PC-9 (cell line): ENCODE measurements around the gene KIF16B. TPM values are rescaled to one million over a fixed set of nuclear protein-coding genes. Genes with fewer than 3 reads are reported as not detected.

Experiments used
- BruUV-seq: library from RNA; stranded (reverse); fragments of 400-500 nt; replicated peaks from 2 replicates; lab custom pipeline; 2021; lab: Mats Ljungman, UMichigan
- CTCF ChIA-PET: fragments of 300-600 bp; sonication (Branson Sonifier 250); formaldehyde crosslinking; loops from one replicate; lab custom pipeline; 2022; ENCODE audit warnings: antibody characterized with exemption; lab: Charles Lee
- POLR2A ChIA-PET: fragments of 300-600 bp; sonication (Branson Sonifier 250); formaldehyde crosslinking; loops from one replicate; lab custom pipeline; 2022; ENCODE audit warnings: antibody characterized with exemption; ENCODE audit not compliant: unreplicated experiment; lab: Charles Lee
- DNase-seq, 2 experiments: peaks; one replicate each; pipeline versions ENCODE4 v3.0.0 to v3.0.0-alpha.2; 2015 to 2022; ENCODE audit warnings: mixed read lengths in 1 of 2
- H2AFZ ChIP-seq: fragments of 200-600 bp; sonication (generic); 2 replicates; pipeline ENCODE4 v1.8.1; 2017; ENCODE audit warnings: antibody characterized with exemption
- H3F3A ChIP-seq: fragments of 200-600 bp; sonication (generic); 2 replicates; pipeline ENCODE4 v1.8.1; 2017; ENCODE audit warnings: antibody characterized with exemption, mild to moderate bottlenecking, low read depth; ENCODE audit not compliant: insufficient read depth
- H3K27ac ChIP-seq: fragments of 200-600 bp; sonication (generic); 2 replicates; pipeline ENCODE4 v1.6.1; 2016; ENCODE audit warnings: mixed run types
- H3K27me3 ChIP-seq: fragments of 200-600 bp; sonication (generic); 2 replicates; pipeline ENCODE4 v1.6.1; 2016; ENCODE audit warnings: low read depth, mixed run types; ENCODE audit not compliant: insufficient read depth
- H3K36me3 ChIP-seq: fragments of 200-600 bp; sonication (generic); 2 replicates; pipeline ENCODE4 v1.6.1; 2016; ENCODE audit warnings: low read depth, mixed run types
- H3K4me1 ChIP-seq: fragments of 200-600 bp; sonication (generic); replicated peaks from 2 replicates; pipeline ENCODE4 v1.6.1; 2016; ENCODE audit warnings: mixed run types; ENCODE audit not compliant: insufficient read depth
- H3K4me2 ChIP-seq: fragments of 200-600 bp; sonication (generic); 2 replicates; pipeline ENCODE4 v1.6.1; 2017; ENCODE audit warnings: mixed run types
- H3K4me3 ChIP-seq: fragments of 200-600 bp; sonication (generic); 2 replicates; pipeline ENCODE4 v1.6.1; 2016; ENCODE audit warnings: mixed run types
- H3K79me2 ChIP-seq: fragments of 200-600 bp; sonication (generic); 2 replicates; pipeline ENCODE4 v1.6.1; 2017; ENCODE audit warnings: low read depth, mixed run types
- H3K9me2 ChIP-seq: fragments of 200-600 bp; sonication (generic); 2 replicates; pipeline ENCODE4 v1.8.1; 2017; ENCODE audit warnings: mild to moderate bottlenecking; ENCODE audit not compliant: insufficient read depth
- H3K9me3 ChIP-seq: fragments of 200-600 bp; sonication (generic); 2 replicates; pipeline ENCODE4 v1.8.1; 2016; ENCODE audit warnings: low read depth; ENCODE audit not compliant: insufficient read depth
- H4K20me1 ChIP-seq: fragments of 200-600 bp; sonication (generic); 2 replicates; pipeline ENCODE4 v1.8.1; 2017; ENCODE audit not compliant: insufficient read depth
- CTCF ChIP-seq: fragments of 200-600 bp; sonication (generic); conservative IDR thresholded peaks from 2 replicates; pipeline ENCODE4 v1.6.1; 2017; ENCODE audit warnings: mixed run types, antibody characterized with exemption, mild to moderate bottlenecking, moderate library complexity
- EZH2 ChIP-seq: fragments of 200-600 bp; sonication (generic); IDR thresholded peaks from 2 replicates; pipeline ENCODE4 v1.8.0; 2017; ENCODE audit warnings: antibody characterized with exemption, low read depth
- intact Hi-C: fragments of 100-400 bp; cut with micrococcal nuclease; formaldehyde crosslinking; loops from one replicate; pipeline ENCODE4 v1.10.0; 2022; ENCODE audit not compliant: unreplicated experiment
- total RNA-seq: library from RNA; stranded (reverse); gene quantifications from 2 replicates; pipeline ENCODE4 v1.2.3, GENCODE V29; 2021

The KIF16B gene
- total RNA-seq, 1 experiment from 2014 or later: 17.6 TPM

- POLR2A ChIA-PET: no interaction called here
- no peaks in the 10 kb centered on the region for H3K36me3 ChIP-seq
- no peaks in the 10 kb centered on the region for H3K79me2 ChIP-seq
- no peaks in the 10 kb centered on the region for H3K27me3 ChIP-seq
- H3F3A ChIP-seq: no peaks in the 10 kb centered on the region
- no peak overlapping the region for H2AFZ ChIP-seq
- H3K27ac ChIP-seq: no peak overlapping the region
- no peak for DNase-seq
- CTCF ChIA-PET: no interaction called here
- no peak for TF ChIP-seq EZH2
- no peak for TF ChIP-seq CTCF
- H3K4me2 ChIP-seq: no peak overlapping the region
- no peaks in the 10 kb centered on the region for H4K20me1 ChIP-seq
- no TSS peak for BruUV-seq
- no peaks in the 10 kb centered on the region for H3K4me1 ChIP-seq
- no peak overlapping the region for H3K4me3 ChIP-seq
- H3K9me3 ChIP-seq: peaks cover 3% of the 10 kb centered on the region; the same call in 1 of the 2 replicates
- intact Hi-C loops: no loop called here
- H3K9me2 ChIP-seq: no peaks in the 10 kb centered on the region
Measured at GRCh38 chr20:16313917-16314316, 259.3 kb downstream of the KIF16B start.

DNA sequence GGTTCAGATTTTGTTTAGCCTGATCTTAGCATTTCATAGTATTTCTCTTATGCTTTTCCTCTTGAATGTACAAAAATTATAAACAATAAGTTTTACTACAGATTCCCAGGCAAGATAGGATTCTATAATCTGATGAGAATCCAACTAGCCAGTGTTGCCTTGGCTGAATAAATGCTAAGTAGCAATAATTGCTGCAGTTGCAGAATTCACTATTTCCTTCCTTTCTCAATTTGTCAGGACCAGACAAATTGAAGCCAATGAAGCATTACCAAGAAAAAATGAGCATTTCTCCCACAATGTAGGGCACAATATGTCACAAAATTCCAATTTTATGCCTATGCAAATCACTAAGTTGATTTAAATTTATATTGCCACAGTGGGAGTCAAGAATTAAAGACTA lies 260.2 kb downstream of the KIF16B start:
- H3K79me2 ChIP-seq: no peaks in the 10 kb centered on the region
- BruUV-seq: no TSS peak
- POLR2A ChIA-PET: no interaction called here
- H3K36me3 ChIP-seq: no peaks in the 10 kb centered on the region
- no peaks in the 10 kb centered on the region for H3K9me2 ChIP-seq
- no peak overlapping the region for H3K27ac ChIP-seq
- no peaks in the 10 kb centered on the region for H3K4me1 ChIP-seq
- H2AFZ ChIP-seq: no peak overlapping the region
- H3K4me3 ChIP-seq: no peak overlapping the region
- no peaks in the 10 kb centered on the region for H4K20me1 ChIP-seq
- no peaks in the 10 kb centered on the region for H3F3A ChIP-seq
- TF ChIP-seq CTCF (no peak), EZH2 (no peak)
- H3K4me2 ChIP-seq: no peak overlapping the region
- DNase-seq: no peak
- CTCF ChIA-PET: no interaction called here
- no peaks in the 10 kb centered on the region for H3K27me3 ChIP-seq
- intact Hi-C loops: no loop called here
- peaks cover 3% of the 10 kb centered on the region; the same call in 1 of the 2 replicates for H3K9me3 ChIP-seq

DNA sequence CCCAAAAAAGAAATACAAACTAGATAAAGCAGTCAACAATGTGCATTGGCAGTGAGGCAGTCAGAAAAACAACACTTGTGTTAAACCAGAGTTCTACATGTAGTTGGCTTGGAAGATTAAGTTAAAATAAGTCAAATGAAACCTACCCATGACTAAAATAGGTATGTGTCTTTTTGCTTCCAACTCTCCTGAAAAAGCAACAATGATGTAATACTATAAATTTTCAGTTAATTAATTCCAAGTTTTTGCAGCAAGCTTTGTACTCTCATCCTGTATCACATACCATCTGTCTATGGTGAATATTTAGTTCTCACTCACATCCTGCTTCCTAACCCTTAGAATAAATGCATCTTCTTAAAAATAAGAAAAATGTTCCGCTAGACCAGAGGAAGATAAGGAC lies 261.5 kb downstream of the KIF16B start:
- Histone ChIP-seq H4K20me1 (no peaks in the 10 kb centered on the region), H3K79me2 (no peaks in the 10 kb centered on the region), H3K4me2 (no peak overlapping the region), H3F3A (no peaks in the 10 kb centered on the region), H3K4me1 (no peaks in the 10 kb centered on the region), H3K36me3 (no peaks in the 10 kb centered on the region), H3K9me2 (no peaks in the 10 kb centered on the region), H3K4me3 (no peak overlapping the region), H3K9me3 (peaks cover 3% of the 10 kb centered on the region; the same call in 1 of the 2 replicates), H3K27me3 (no peaks in the 10 kb centered on the region), H3K27ac (no peak overlapping the region), H2AFZ (no peak overlapping the region)
- BruUV-seq: no TSS peak
- CTCF ChIA-PET: no interaction called here
- no peak for DNase-seq
- no peak for TF ChIP-seq EZH2
- no peak for TF ChIP-seq CTCF
- POLR2A ChIA-PET: no interaction called here
- intact Hi-C loops: no loop called here
